HG02885 (cell line): ENCODE results near the gene VPS26A.

ENCODE experiments used
- ATAC-seq: cut with Tn5 transposase; IDR thresholded peaks from one replicate; pipeline ENCODE4 v1.9.1; 2021; ENCODE audit warnings: mild to moderate bottlenecking; ENCODE audit not compliant: unreplicated experiment, poor library complexity

Gene VPS26A

GRCh38 chr10:69215405-69216171, 91.6 kb downstream of the VPS26A start:
- no peak for ATAC-seq

GRCh38 chr10:69216577-69217118, 92.7 kb downstream of the VPS26A start:
- no peak for ATAC-seq

- no peak for ATAC-seq
These were observed 93.3 kb downstream of the VPS26A start for GRCh38 chr10:69217119-69217754.

GRCh38 chr10:69218831-69219230, 94.9 kb downstream of the VPS26A start:
- no peak for ATAC-seq

- ATAC-seq = no peak
These were observed 96.1 kb downstream of the VPS26A start, which contains the start of gene HKDC1 for GRCh38 chr10:69220041-69220451. HKDC1 (plus strand) TSS chr10:69220332; CDS start chr10:69220436, 104 bp downstream.

GRCh38 chr10:69220507-69220906, 96.5 kb downstream of the VPS26A start:
- ATAC-seq = no peak
